Epithelial cell of prostate (primary cell): Measurements from ENCODE around the gene DNAH1.

Experiments
- DNase-seq: peaks from one replicate; pipeline ENCODE4 v3.0.0-alpha.2; 2011; ENCODE audit warnings: low read depth, low spot score
- H3K27ac ChIP-seq: fragments of 450-650 bp; 2 replicates; pipeline ENCODE4 v1.5.1; 2017; ENCODE audit warnings: mild to moderate bottlenecking

Gene DNAH1

DNA sequence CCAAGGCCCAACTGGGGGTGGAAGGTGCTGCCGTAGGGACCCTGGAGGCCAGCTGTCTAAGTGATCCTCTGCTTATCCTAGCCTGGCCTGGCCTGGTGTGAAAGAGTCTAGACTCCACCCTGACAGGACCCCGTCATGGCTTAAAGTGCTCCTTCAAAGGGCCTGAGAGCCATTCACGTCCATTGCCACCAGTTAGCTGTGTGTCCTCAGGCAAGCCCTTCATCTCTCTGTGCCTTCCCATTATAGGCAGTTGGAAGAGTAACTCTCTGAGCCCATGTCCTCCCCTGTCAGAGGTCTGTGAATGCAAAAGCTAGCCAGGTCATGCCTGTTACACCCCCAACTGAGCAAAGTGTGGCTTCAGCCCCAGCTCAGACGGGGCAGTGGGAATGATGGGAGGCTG, 9.1 kb upstream of the DNAH1 start:
- DNase-seq: no peak
- no peak overlapping the region for H3K27ac ChIP-seq

DNA sequence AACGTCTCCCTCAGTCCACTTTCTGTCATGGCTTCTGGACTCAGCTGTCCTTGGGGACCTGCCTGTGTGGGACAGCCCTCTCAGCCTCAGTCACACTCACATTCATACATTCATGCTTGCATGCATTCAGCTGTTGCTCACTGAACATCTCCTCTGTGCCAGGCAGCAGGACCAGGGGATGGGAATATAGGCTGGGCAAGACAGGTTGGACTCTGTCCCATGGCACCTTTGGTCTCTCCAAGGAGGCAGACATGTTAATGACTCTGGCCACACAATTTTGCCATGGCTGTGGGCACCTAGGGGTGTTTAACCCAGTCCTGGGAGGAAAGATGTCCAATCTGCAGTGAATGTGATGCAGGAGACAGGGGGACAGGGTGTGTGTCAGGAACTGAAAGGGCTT, 7.8 kb upstream of the DNAH1 start:
- H3K27ac ChIP-seq: no peak overlapping the region

GRCh38 chr3:52310861-52311575, 5.1 kb upstream of the DNAH1 start:
- no peak overlapping the region for H3K27ac ChIP-seq
- DNase-seq: no peak

More for the DNA sequence above, 7.8 kb upstream of the DNAH1 start:
- DNase-seq: no peak

GRCh38 chr3:52311576-52312119, 4.5 kb upstream of the DNAH1 start:
- no peak for DNase-seq
- H3K27ac ChIP-seq: no peak overlapping the region

GRCh38 chr3:52313188-52313773, 2.8 kb upstream of the DNAH1 start:
- DNase-seq: no peak
- H3K27ac ChIP-seq: no peak overlapping the region

DNA sequence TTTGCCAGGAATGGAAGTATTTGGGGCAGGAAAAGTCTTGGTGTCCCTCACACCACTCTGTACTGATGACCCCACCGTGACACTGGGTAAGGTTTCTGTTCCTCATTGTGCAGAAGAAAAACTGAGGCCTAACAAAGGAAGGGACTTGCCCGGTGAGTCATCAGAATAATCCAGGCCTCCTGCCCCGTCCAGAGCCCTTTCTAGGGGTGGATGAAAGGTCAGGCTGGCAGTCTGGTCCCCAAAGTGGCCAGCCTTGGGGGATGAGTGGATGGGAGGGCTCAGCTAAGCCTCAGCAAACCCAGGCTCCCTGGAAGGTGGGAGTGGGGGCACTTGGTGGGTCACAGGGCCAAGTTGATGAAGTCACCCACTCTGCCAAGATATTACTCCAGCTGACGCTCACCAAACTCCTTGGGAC, 2.3 kb upstream of the DNAH1 start:
- DNase-seq: no peak
- no peak overlapping the region for H3K27ac ChIP-seq

GRCh38 chr3:52314489-52314888, 1.6 kb upstream of the DNAH1 start:
- DNase-seq: no peak
- H3K27ac ChIP-seq: no peak overlapping the region

DNA sequence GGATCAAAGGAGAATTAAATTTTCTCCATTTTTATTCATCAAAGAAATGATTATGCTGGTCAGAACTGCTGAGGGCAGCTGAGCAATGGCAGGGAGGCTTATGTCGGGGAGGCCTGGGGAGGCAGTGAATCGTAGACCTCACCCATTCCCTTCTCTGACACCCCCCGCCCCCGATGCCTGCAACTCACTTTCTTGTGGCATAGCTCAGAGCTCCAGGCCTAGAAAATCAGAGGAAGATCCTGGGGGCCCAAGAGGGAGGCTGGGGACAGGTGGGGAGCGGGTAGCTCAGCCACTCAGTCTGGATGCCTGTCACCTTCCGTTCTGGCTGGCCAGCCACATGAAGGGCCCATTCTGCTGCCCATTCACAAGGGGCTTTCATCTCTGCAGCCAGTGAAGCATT, 1.1 kb upstream of the DNAH1 start:
- H3K27ac ChIP-seq: no peak overlapping the region
- no peak for DNase-seq

GRCh38 chr3:52317208-52318000, 1.3 kb downstream of the DNAH1 start:
- H3K27ac ChIP-seq: no peak overlapping the region
- no peak for DNase-seq

GRCh38 chr3:52318186-52318816, 2.2 kb downstream of the DNAH1 start:
- no peak for DNase-seq
- no peak overlapping the region for H3K27ac ChIP-seq

GRCh38 chr3:52319921-52320595, 3.9 kb downstream of the DNAH1 start:
- no peak for DNase-seq
- H3K27ac ChIP-seq: no peak overlapping the region

- DNase-seq: no peak
- no peak overlapping the region for H3K27ac ChIP-seq
These were observed 5.4 kb downstream of the DNAH1 start for GRCh38 chr3:52321481-52321880.

- no peak for DNase-seq
These were observed 6.3 kb downstream of the DNAH1 start for GRCh38 chr3:52322466-52322865.

DNA sequence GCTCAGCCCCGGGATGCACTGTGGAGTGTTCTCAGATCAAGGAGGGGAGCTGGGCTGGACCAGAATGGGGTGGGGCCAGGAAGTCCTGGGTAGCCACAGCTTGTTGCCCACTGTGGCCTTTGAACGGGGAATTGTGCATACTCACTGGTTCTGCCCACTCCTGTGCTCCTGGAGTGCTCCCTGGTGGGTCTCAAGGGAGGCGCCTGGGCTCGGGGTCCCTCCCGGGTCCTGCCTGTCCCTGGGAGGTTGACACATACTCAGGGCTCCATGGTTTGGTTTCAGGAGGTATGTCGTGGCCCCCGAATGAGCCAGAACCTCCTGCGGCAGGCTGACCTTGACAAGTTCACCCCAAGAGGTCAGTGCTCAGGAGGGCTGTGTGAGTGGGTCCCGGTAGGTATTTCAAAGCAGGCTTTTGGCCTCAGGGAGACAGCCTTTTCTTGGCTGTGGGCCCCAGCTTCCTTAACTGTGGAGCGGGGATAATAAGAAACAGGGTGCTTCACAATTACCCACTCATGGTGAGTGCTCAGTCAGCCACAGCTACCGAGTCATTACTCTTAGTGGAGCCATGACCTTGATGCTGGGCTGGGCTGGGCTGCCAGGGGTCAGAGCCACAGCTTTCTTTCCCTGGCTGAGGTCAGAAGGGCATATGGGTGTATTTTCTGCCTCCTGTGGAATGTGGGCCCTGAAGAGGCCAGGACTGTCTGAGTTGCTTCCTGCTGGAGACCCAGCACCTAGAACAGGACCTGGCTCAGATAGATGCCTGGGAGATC, 7.6 kb downstream of the DNAH1 start:
- H3K27ac ChIP-seq: no peak overlapping the region
- DNase-seq: no peak

More at GRCh38 chr3:52322466-52322865, 6.3 kb downstream of the DNAH1 start:
- no peak overlapping the region for H3K27ac ChIP-seq

GRCh38 chr3:52324676-52325075, 8.6 kb downstream of the DNAH1 start:
- no peak for DNase-seq
- H3K27ac ChIP-seq: no peak overlapping the region

DNA sequence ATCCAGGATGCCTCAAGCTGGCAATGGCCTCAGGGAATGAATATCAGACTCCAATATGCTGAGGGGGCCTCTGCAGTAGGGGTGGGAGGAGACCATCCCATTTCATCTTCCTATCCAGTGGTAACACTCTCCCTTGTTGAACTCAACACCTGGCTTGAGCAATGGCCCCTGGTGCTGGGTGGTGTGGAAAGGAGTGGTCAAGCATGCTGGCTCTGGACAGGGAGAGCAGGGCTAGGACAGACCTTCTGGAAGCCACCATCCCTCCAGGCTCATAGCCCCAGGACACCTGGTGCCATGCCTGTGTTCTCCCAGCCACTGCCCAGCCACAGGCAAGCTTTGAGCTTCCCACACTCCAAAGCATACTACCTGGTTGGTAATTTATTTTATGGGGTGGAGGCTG, 9.6 kb downstream of the DNAH1 start:
- DNase-seq: no peak
- no peak overlapping the region for H3K27ac ChIP-seq

DNA sequence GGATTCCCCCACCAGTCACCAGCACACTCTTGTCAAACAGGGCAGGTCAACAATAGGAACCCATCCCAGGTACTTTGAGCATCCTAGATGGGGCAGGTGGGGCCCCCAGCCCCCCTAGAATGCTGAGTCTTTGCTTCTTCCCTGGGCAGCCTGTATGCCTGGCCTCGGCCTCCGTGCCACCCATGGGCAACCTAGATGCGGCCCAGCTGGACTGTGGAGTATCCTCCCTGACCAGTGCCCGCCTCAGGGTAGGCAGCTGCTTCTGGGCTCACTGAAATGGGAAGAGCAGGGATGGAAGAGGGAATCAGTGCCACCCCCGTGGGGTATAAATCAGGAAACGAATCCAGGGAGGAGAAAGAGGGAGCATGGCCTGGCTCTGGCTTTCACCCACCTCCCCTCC, 10.9 kb downstream of the DNAH1 start:
- DNase-seq: no peak
- H3K27ac ChIP-seq: no peak overlapping the region

- no peak overlapping the region for H3K27ac ChIP-seq
- DNase-seq: no peak
These were observed 11.6 kb downstream of the DNAH1 start for GRCh38 chr3:52327486-52328290.
